HG03342 (cell line): Measurements from ENCODE around the gene GBX1.

Source experiments
- ATAC-seq: cut with Tn5 transposase; IDR thresholded peaks from one replicate; pipeline ENCODE4 v1.9.1; 2021; ENCODE audit warnings: mild to moderate bottlenecking, moderate library complexity; ENCODE audit not compliant: unreplicated experiment

The GBX1 gene

DNA sequence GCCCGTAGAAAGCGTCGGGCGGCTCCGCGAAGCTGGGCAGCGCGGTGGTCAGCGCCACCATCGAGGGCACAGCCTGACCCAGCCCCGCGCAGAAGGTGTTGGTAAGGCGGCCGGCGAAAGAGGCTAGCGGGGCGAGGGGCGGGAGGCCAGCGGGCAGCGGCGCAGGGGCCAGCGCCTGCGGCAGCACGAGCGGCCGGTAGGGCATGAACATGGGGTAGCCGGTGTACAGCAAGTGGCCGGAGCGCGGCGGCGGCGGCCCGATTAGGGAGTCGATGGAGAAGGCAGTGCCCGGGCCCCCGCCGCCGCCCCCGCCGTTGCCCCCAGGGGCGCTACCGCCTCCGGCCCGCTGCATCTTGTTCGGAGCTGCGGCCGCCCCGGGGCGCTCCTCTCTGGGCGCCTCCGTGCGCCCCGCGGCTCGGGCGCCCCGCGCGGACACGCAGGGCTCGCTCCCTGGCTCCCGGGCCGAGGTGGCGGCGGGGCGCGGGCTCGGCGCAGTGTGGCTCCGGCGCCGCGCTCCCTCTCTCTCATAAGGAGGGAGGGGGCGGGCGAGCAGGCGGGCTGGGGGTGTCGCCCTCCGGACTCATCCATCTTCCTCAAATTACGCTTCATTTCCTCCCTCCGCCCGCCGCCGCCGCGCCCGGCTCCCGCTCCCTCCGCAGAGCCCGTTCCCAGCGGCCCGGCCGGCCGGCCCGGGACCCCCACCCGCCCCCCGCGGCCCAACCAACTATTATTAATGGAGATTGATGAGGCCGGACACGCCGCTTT lies at the start of gene GBX1:
TSS of gene GBX1 (minus strand) at position 498 of the 765 bp plus-strand sequence. CDS start at position 352, 146 bp downstream.
- ATAC-seq = no peak

- ATAC-seq = no peak
These were observed 47.9 kb upstream of the GBX1 start for GRCh38 chr7:151215396-151215795.

DNA sequence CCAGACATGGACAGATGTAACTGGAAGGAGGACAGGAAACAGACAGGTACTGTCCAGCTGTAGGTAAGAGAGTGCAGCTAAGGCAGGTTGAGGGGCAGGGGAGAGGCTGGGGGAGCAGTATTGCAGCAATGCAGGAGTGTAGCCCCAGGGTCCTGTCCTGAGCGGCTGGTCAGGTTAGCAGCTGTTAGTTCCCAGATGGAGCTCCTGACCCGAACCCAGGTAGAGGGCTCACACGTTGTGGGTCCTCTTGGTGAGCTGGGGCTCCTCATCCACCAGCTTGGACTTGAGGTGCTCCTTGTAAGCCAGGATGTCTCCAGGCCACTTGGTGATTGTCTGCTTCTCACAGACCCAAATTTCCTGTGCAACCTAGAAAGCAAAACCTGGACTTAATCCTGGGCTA lies 46.3 kb upstream of the GBX1 start:
- ATAC-seq = no peak

DNA sequence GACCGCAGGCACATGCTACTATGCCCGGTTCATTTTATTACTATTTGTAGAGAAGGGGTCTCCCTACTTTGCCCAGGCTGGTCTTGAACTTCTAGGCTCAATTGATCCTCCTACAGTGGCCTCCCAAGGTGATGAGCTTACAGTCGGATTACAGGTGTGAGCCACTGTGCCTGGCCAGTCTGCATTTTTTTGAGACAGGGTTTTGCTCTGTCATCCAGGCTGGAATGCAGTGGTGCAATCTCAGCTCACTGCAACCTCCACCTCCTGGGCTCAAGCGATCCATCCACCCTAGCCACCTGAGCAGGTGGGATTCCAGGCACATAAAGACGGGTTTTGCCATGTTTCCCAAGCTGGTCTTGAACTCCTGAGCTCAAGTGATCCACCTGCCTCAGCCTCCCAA lies 45.1 kb upstream of the GBX1 start:
- ATAC-seq = no peak

DNA sequence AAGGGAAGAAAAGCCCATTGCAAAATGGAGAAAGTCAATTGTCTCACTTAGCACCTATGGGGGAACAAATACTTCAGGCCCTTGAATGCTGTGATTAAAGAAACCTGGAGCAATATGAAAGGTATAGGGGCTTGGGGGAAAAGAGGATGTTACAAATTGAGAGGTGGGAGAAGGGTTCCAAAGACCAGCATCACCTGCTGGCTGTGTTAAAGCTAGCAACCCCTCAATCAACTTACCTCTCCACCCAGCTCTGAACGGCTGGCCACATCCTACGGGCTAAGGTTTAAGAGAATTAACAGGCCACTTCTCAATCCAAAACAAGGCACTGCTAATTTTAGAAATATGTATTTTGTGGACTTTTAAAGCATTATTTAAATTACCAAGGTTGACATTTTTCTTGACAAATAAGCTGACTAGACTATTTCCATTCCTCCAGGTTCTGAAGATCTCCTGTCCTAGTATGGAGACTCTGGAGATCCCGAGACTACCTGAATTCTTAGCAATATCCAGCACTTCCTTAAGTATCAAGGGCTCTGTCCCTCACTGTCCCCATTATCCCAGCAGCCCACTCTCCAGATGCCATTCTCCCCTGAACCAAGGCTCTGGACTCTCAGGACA lies 43.8 kb upstream of the GBX1 start:
- ATAC-seq = no peak

- ATAC-seq = no peak
These were observed 42.8 kb upstream of the GBX1 start, which contains the start of gene H2BK1 for GRCh38 chr7:151210087-151210854. H2BK1 (minus strand) TSS chr7:151210488; CDS start chr7:151210318, 170 bp downstream.

DNA sequence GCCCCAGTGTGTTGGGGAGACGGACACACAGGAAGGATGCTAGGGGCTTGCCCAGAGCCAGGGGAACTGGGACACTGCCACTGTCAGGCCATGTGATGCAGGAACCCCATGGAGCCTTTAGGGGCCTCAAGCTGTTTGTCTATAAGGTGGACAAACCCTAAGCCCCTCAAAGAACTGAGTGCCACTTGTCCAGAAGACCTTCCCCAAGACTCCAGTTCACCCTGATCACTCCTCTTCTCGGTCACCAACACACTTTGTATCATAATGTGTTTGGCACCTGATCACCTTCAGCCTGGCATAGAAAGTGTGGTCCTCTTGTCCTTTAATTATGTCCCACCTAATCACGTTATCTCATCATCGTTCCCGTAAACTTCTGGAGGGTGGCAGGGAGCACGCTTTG lies 42.1 kb upstream of the GBX1 start:
- ATAC-seq = no peak

DNA sequence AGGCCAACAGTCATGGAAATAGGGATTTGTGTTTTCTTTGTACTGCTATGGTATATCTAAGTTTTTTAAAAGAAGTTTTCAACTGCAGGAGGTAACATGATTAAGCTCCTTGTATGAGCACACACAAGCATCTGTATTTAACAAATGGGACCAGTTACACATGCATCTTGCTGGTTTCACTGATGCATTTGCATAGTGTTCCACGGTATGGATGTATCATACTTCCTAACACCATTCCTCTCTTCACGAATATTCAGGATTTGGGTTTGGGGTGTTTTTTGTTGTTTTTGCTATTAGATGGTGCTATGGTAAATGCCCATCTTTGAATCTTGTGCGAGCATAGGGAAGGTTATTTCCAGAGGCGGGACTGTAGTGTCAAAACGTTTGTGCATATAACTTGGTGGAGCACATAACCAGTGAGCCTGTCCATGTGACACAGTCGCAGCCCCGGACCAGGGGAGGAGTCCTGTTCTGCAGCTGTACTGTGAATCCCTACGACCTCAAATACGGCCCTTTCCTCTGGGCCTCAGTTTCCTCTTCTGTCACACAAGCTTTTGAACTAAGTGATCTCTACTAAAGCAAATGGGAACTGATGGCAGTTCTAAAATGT lies 40.9 kb upstream of the GBX1 start:
- no peak for ATAC-seq

DNA sequence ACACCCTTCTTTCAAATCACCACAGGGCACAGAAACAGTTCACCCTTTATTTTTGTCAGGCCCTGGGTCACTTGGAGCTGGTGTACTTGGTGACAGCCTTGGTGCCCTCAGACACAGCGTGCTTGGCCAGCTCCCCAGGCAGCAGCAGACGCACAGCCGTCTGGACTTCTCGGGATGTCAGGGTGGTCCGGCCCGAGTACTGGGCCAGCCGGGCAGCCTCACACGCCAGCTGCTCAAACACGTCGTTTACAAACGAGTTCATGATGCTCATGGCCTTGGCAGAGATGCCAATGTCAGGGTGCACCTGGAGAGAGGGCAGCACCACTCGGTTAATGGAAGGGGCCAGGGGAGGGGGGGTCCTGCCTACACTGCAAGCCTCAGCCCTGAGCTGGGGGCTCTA lies 40.3 kb upstream of the GBX1 start:
- ATAC-seq = no peak

DNA sequence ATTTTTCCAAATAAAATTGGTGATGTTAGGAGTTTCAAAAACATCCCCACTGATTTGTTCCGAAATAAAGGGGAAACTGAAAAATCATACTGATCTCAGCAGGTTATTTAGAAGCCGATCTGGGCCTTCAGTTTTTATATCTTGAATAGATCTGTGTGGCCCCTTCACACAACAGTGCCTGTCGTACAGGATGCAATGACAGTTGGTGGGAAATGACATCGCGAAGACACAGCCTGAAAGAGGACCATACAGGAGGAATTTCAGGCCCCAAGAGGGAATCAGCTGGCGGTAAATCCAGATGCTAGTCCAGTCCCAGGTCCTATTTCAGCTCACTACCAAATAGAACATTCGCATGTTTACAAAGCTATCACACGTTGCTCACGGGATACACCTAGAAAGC lies 39.8 kb upstream of the GBX1 start:
- no peak for ATAC-seq

DNA sequence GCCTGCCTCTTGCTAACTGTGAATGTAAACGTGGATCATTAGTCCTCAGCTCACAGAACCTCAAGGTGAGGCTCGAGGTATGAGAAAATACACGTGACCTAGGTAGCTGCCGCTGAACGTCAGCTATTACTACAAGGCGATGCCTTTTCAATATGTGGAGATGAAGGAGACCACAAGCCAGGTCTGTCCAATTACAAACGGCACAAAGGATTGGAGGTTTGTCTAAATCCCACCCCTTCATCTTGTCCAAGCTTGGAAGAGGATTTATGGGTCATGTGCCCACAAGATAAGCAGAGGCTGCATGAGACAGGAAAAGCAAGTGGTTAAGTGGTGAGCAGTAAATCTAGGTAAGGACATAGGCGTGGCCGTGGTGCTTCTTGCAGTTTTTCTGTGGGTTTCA lies 39.4 kb upstream of the GBX1 start:
- ATAC-seq = no peak

- ATAC-seq = no peak
These were observed 38.2 kb upstream of the GBX1 start for GRCh38 chr7:151205730-151206129.

- no peak for ATAC-seq
These were observed 37.0 kb upstream of the GBX1 start for GRCh38 chr7:151204383-151205032.

- ATAC-seq = no peak
These were observed 35.3 kb upstream of the GBX1 start for GRCh38 chr7:151202836-151203235.

GRCh38 chr7:151201751-151202150 lies 34.3 kb upstream of the GBX1 start:
- ATAC-seq = no peak

DNA sequence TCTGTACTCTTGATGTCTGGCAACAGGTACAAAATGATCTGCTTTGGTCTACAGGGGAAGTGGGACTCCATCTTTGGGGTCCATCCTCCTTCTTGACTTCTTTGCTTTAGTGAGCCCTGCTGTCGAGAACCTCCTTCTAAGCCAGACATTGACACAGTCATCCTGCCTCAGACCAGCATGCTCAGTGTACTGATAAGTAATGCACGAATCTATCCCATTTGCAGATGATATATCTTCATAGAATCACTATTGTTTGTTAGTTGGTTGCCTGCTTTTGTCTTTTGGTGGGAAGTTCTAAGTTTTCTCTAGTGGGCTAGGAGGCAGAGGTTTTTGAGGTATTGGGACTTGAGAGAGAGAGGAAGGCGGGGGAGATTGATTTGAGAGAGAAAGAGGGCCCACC lies 33.9 kb upstream of the GBX1 start:
- no peak for ATAC-seq

- ATAC-seq = no peak
These were observed 31.7 kb upstream of the GBX1 start for GRCh38 chr7:151198945-151199848.

GRCh38 chr7:151197932-151198331 lies 30.4 kb upstream of the GBX1 start:
- ATAC-seq = no peak

GRCh38 chr7:151195616-151196450 lies 28.3 kb upstream of the GBX1 start:
- no peak for ATAC-seq
